H9 (cell line): ENCODE measurements around the gene NRROS. TPM values are rescaled to one million over a fixed set of nuclear protein-coding genes. Genes with fewer than 3 reads are reported as not detected.

Experiments
- DNase-seq: peaks from one replicate; pipeline ENCODE4 v3.0.0-alpha.2; 2017
- H2AFZ ChIP-seq: one replicate; pipeline ENCODE4 v1.6.1; 2013; ENCODE audit warnings: mild to moderate bottlenecking, low read length, control low read depth, moderate library complexity
- H2AK5ac ChIP-seq: 2 replicates; pipeline ENCODE4 v1.6.1; 2013; ENCODE audit warnings: low read length, control low read depth, mixed read lengths; ENCODE audit not compliant: insufficient read length
- H2BK120ac ChIP-seq: one replicate; pipeline ENCODE4 v1.6.1; 2013; ENCODE audit warnings: low read depth, mild to moderate bottlenecking, low read length, control low read depth, inconsistent platforms; ENCODE audit not compliant: poor library complexity, severe bottlenecking
- H2BK12ac ChIP-seq: 2 replicates; pipeline ENCODE4 v1.6.1; 2013; ENCODE audit warnings: low read length, control low read depth, mixed read lengths, low read depth; ENCODE audit not compliant: insufficient read length
- H2BK15ac ChIP-seq: 2 replicates; pipeline ENCODE4 v1.6.1; 2013; ENCODE audit warnings: low read depth, low read length, control low read depth
- H2BK20ac ChIP-seq: one replicate; pipeline ENCODE4 v1.6.1; 2013; ENCODE audit warnings: low read depth, mild to moderate bottlenecking, low read length, control low read depth, inconsistent platforms; ENCODE audit not compliant: poor library complexity, severe bottlenecking
- H2BK5ac ChIP-seq: 2 replicates; pipeline ENCODE4 v1.6.1; 2013; ENCODE audit warnings: low read length, control low read depth, mixed read lengths; ENCODE audit not compliant: insufficient read length
- H3K14ac ChIP-seq: 2 replicates; pipeline ENCODE4 v1.6.1; 2013; ENCODE audit warnings: low read length, control low read depth; ENCODE audit not compliant: insufficient read depth
- H3K18ac ChIP-seq: 2 replicates; pipeline ENCODE4 v1.6.1; 2013; ENCODE audit warnings: low read depth, mild to moderate bottlenecking, mixed read lengths, low read length, control low read depth; ENCODE audit not compliant: insufficient read length
- H3K23ac ChIP-seq: 2 replicates; pipeline ENCODE4 v1.6.1; 2013; ENCODE audit warnings: low read length, control low read depth, mixed read lengths, low read depth; ENCODE audit not compliant: insufficient read length
- H3K23me2 ChIP-seq: 2 replicates; pipeline ENCODE4 v1.6.1; 2013; ENCODE audit warnings: low read depth, mild to moderate bottlenecking, mixed read lengths, low read length, control low read depth; ENCODE audit not compliant: insufficient read length, poor library complexity, severe bottlenecking
- H3K27ac ChIP-seq: 2 replicates; pipeline ENCODE4 v1.5.1; 2013; ENCODE audit warnings: low read length, control low read depth, mixed read lengths, low read depth; ENCODE audit not compliant: insufficient read length
- H3K27me3 ChIP-seq: 2 replicates; pipeline ENCODE4 v1.6.1; 2013; ENCODE audit warnings: low read length, control low read depth, inconsistent platforms; ENCODE audit not compliant: insufficient read depth
- H3K4ac ChIP-seq: 2 replicates; pipeline ENCODE4 v1.6.1; 2013; ENCODE audit warnings: low read depth, mild to moderate bottlenecking, control low read depth, inconsistent platforms, low read length, moderate library complexity
- H3K4me1 ChIP-seq: 2 replicates; pipeline ENCODE4 v1.6.1; 2013; ENCODE audit warnings: low read length, control low read depth, inconsistent platforms; ENCODE audit not compliant: insufficient read depth
- H3K4me2 ChIP-seq: 2 replicates; pipeline ENCODE4 v1.6.1; 2013; ENCODE audit warnings: low read length, control low read depth, mixed read lengths; ENCODE audit not compliant: insufficient read length, insufficient read depth
- H3K56ac ChIP-seq: 2 replicates; pipeline ENCODE4 v1.6.1; 2013; ENCODE audit warnings: low read depth, mild to moderate bottlenecking, mixed read lengths, low read length, control low read depth; ENCODE audit not compliant: insufficient read length
- H3K79me1 ChIP-seq: 2 replicates; pipeline ENCODE4 v1.6.1; 2013; ENCODE audit warnings: low read depth, mild to moderate bottlenecking, moderate library complexity, low read length, control low read depth, inconsistent platforms; ENCODE audit not compliant: insufficient read depth, poor library complexity, severe bottlenecking
- H3K79me2 ChIP-seq: 2 replicates; pipeline ENCODE4 v1.6.1; 2013; ENCODE audit warnings: low read length, control low read depth, inconsistent platforms; ENCODE audit not compliant: insufficient read depth
- H3K9ac ChIP-seq: 2 replicates; pipeline ENCODE4 v1.6.1; 2013; ENCODE audit warnings: low read length, control low read depth, mixed read lengths; ENCODE audit not compliant: insufficient read length; ENCODE audit errors: extremely low read depth
- H3K9me3 ChIP-seq: one replicate; pipeline ENCODE4 v1.6.1; 2013; ENCODE audit warnings: low read depth, low read length, inconsistent platforms; ENCODE audit not compliant: control insufficient read depth
- H3T11ph ChIP-seq: one replicate; pipeline ENCODE4 v1.6.1; 2013; ENCODE audit warnings: mild to moderate bottlenecking, low read length, control low read depth, inconsistent platforms
- H4K20me1 ChIP-seq: one replicate; pipeline ENCODE4 v1.6.1; 2013; ENCODE audit not compliant: control insufficient read depth, insufficient read length, insufficient read depth
- H4K5ac ChIP-seq: 2 replicates; pipeline ENCODE4 v1.6.1; 2013; ENCODE audit warnings: low read depth, mild to moderate bottlenecking, mixed read lengths, low read length, control low read depth; ENCODE audit not compliant: insufficient read length
- H4K8ac ChIP-seq: replicated peaks from 2 replicates; pipeline ENCODE4 v1.6.1; 2013; ENCODE audit warnings: low read length, control low read depth, mixed read lengths, low read depth; ENCODE audit not compliant: insufficient read length
- H4K91ac ChIP-seq: 2 replicates; pipeline ENCODE4 v1.6.1; 2013; ENCODE audit warnings: low read depth, mild to moderate bottlenecking, moderate library complexity, mixed read lengths, low read length, control low read depth; ENCODE audit not compliant: insufficient read length
- H3K27ac Mint-ChIP-seq, 3 experiments: 2 replicates in 2 of 3; 3 replicates in 1 of 3; pipeline ENCODE4 v1.8.0; 2020 to 2021; ENCODE audit warnings: mixed read lengths in 3 of 3, mild to moderate bottlenecking in 1 of 3, moderate library complexity in 1 of 3
- H3K27me3 Mint-ChIP-seq: 2 replicates; pipeline ENCODE4 v1.8.0; 2021; ENCODE audit warnings: low read depth, mild to moderate bottlenecking, moderate library complexity, mixed read lengths
- H3K36me3 Mint-ChIP-seq, 3 experiments: 2 replicates in 2 of 3; 3 replicates in 1 of 3; pipeline ENCODE4 v1.8.0; 2020 to 2021; ENCODE audit warnings: low read depth in 3 of 3, mixed read lengths in 3 of 3; ENCODE audit not compliant: insufficient read depth in 1 of 3
- H3K4me1 Mint-ChIP-seq, 2 experiments: 2 replicates each; pipeline ENCODE4 v1.8.0; 2020; ENCODE audit warnings: mixed read lengths in 2 of 2
- H3K4me3 Mint-ChIP-seq, 2 experiments: 2 replicates in 1 of 2; 3 replicates in 1 of 2; pipeline ENCODE4 v1.8.0; 2020 to 2021; ENCODE audit warnings: mild to moderate bottlenecking in 2 of 2, mixed read lengths in 2 of 2, moderate library complexity in 1 of 2
- H3K9me3 Mint-ChIP-seq, 2 experiments: 2 replicates in 1 of 2; 3 replicates in 1 of 2; pipeline ENCODE4 v1.8.0; 2020; ENCODE audit warnings: mild to moderate bottlenecking in 2 of 2, mixed read lengths in 2 of 2, moderate library complexity in 1 of 2
- CTCF ChIP-seq: fragments of 200-600 bp; sonication (generic); conservative IDR thresholded peaks from 3 replicates; pipeline ENCODE4 v1.8.0; 2021; ENCODE audit warnings: antibody characterized with exemption, mild to moderate bottlenecking
- WGBS: extraction: QIAGEN DNeasy Blood & Tissue Kit; methylation state at CpG from one replicate; pipeline ENCODE4 v1.1.7; 2013; ENCODE audit warnings: missing lambda C conversion rate, low lambda C conversion rate, mixed read lengths; ENCODE audit not compliant: insufficient read length; ENCODE audit errors: extremely low coverage; 5-methylcytosine and 5-hydroxymethylcytosine counted together
- total RNA-seq: library from RNA; stranded (reverse); gene quantifications from 2 replicates; pipeline ENCODE4 v1.2.1, GENCODE V29; 2021

Gene NRROS
- total RNA-seq, 1 experiment from 2014 or later = 4.0 TPM

GRCh38 chr3:196694202-196694638 lies 54.7 kb downstream of the NRROS start:
- Histone ChIP-seq H4K91ac (no peak overlapping the region), H3K79me2 (no peaks in the 10 kb centered on the region), H2AFZ (no peak overlapping the region), H2AK5ac (no peak overlapping the region), H3K56ac (no peak overlapping the region), H3K27ac (no peak overlapping the region), H3K14ac (no peak overlapping the region), H3K9ac (no peak overlapping the region), H4K5ac (no peak overlapping the region), H3K4me2 (no peak overlapping the region), H4K8ac (no peak overlapping the region), H3K23me2 (no peaks in the 10 kb centered on the region), H2BK20ac (no peak overlapping the region), H2BK15ac (no peak overlapping the region), H3K9me3 (no peaks in the 10 kb centered on the region), H2BK5ac (no peak overlapping the region), H2BK120ac (no peak overlapping the region), H3K27me3 (no peaks in the 10 kb centered on the region), H3T11ph (no peak overlapping the region), H2BK12ac (no peak overlapping the region), H3K79me1 (no peaks in the 10 kb centered on the region), H4K20me1 (no peaks in the 10 kb centered on the region), H3K18ac (no peak overlapping the region), H3K4me1 (no peaks in the 10 kb centered on the region), H3K23ac (no peak overlapping the region), H3K4ac (no peak overlapping the region)
- WGBS = no CpG with 5 or more reads among the region's 1 CpG
- Mint-ChIP-seq H3K4me1 (no peaks in the 10 kb centered on the region), H3K4me3 (no peak overlapping the region), H3K27ac (no peak overlapping the region), H3K27me3 (no peaks in the 10 kb centered on the region), H3K9me3 (peaks cover 0 to 2% of the 10 kb centered on the region in 2 experiments; a peak in 1 of 5 replicates), H3K36me3 (no peaks in the 10 kb centered on the region)
- no peak for DNase-seq
- TF ChIP-seq CTCF = 0 out of 3 replicates have a peak, but pooled peaks have one; percentile 11
